BE2C (cell line): Measurements from ENCODE around the gene NRXN3.

Experiments used
- DNase-seq: peaks from one replicate; pipeline ENCODE4 v3.0.0-alpha.2; 2020
- H3K27me3 ChIP-seq: fragments of 250-450 bp; sonication (Bioruptor Pico); 2 replicates; pipeline ENCODE4 v1.5.1; 2020; ENCODE audit warnings: mild to moderate bottlenecking
- H3K36me3 ChIP-seq: fragments of 250-450 bp; sonication (Bioruptor Pico); 2 replicates; pipeline ENCODE4 v1.5.1; 2020; ENCODE audit warnings: mild to moderate bottlenecking
- H3K4me1 ChIP-seq: fragments of 250-450 bp; sonication (Bioruptor Pico); 2 replicates; pipeline ENCODE4 v1.5.1; 2020
- H3K4me3 ChIP-seq: 2 replicates; pipeline ENCODE4 v1.5.1; 2011; ENCODE audit warnings: low read depth, low read length
- H3K9me3 ChIP-seq: fragments of 250-450 bp; sonication (Bioruptor Pico); 2 replicates; pipeline ENCODE4 v1.5.1; 2020
- CTCF ChIP-seq: IDR thresholded peaks from 2 replicates; pipeline ENCODE4 v1.5.1; 2012; ENCODE audit warnings: mild to moderate bottlenecking, low read depth, low read length

Gene NRXN3

GRCh38 chr14:79373451-79373850 is 1203.3 kb downstream of the NRXN3 start:
- H3K4me3 ChIP-seq, result no peak overlapping the region
- TF ChIP-seq CTCF, result no peak
- no peaks in the 10 kb centered on the region for H3K36me3 ChIP-seq
- no peaks in the 10 kb centered on the region for H3K4me1 ChIP-seq
- H3K27me3 ChIP-seq, result no peaks in the 10 kb centered on the region
- no peak for DNase-seq
- H3K9me3 ChIP-seq, result no peaks in the 10 kb centered on the region

- no peaks in the 10 kb centered on the region for H3K36me3 ChIP-seq
- no peak for DNase-seq
- TF ChIP-seq CTCF, result no peak
- H3K27me3 ChIP-seq, result no peaks in the 10 kb centered on the region
- no peaks in the 10 kb centered on the region for H3K9me3 ChIP-seq
- H3K4me3 ChIP-seq, result no peak overlapping the region
- H3K4me1 ChIP-seq, result no peaks in the 10 kb centered on the region
Measured at GRCh38 chr14:79375356-79375755, 1205.2 kb downstream of the NRXN3 start.

- Histone ChIP-seq H3K36me3 (no peaks in the 10 kb centered on the region), H3K9me3 (no peaks in the 10 kb centered on the region), H3K4me3 (no peak overlapping the region), H3K4me1 (no peaks in the 10 kb centered on the region), H3K27me3 (no peaks in the 10 kb centered on the region)
- TF ChIP-seq CTCF, result no peak
- no peak for DNase-seq
Measured at GRCh38 chr14:79376557-79376956, 1206.4 kb downstream of the NRXN3 start.

GRCh38 chr14:79378020-79378419 is 1207.8 kb downstream of the NRXN3 start:
- no peaks in the 10 kb centered on the region for H3K4me1 ChIP-seq
- H3K9me3 ChIP-seq, result no peaks in the 10 kb centered on the region
- DNase-seq, result no peak
- no peak overlapping the region for H3K4me3 ChIP-seq
- no peaks in the 10 kb centered on the region for H3K36me3 ChIP-seq
- TF ChIP-seq CTCF, result no peak
- H3K27me3 ChIP-seq, result no peaks in the 10 kb centered on the region

GRCh38 chr14:79379266-79379665 is 1209.1 kb downstream of the NRXN3 start:
- no peak for DNase-seq
- H3K36me3 ChIP-seq, result no peaks in the 10 kb centered on the region
- no peaks in the 10 kb centered on the region for H3K9me3 ChIP-seq
- H3K27me3 ChIP-seq, result no peaks in the 10 kb centered on the region
- TF ChIP-seq CTCF, result no peak
- H3K4me1 ChIP-seq, result no peaks in the 10 kb centered on the region
- no peak overlapping the region for H3K4me3 ChIP-seq

GRCh38 chr14:79383031-79383430 is 1212.9 kb downstream of the NRXN3 start:
- no peaks in the 10 kb centered on the region for H3K27me3 ChIP-seq
- no peak for DNase-seq
- TF ChIP-seq CTCF, result no peak
- no peaks in the 10 kb centered on the region for H3K9me3 ChIP-seq
- no peaks in the 10 kb centered on the region for H3K4me1 ChIP-seq
- no peak overlapping the region for H3K4me3 ChIP-seq
- H3K36me3 ChIP-seq, result no peaks in the 10 kb centered on the region
